Retinal pigment epithelial cell (primary cell): Measurements from ENCODE around the gene MAP4K3.

Experiments used
- DNase-seq: peaks from one replicate; pipeline ENCODE4 v3.0.0-alpha.2; 2010; ENCODE audit warnings: low read depth
- H3K4me3 ChIP-seq: 2 replicates; pipeline ENCODE4 v1.5.1; 2011; ENCODE audit warnings: mild to moderate bottlenecking, low read length, control low read depth, moderate library complexity
- TF ChIP-seq, protein P1 (sequence below): conservative IDR thresholded peaks from 2 replicates; pipeline ENCODE4 v1.5.1; 2011; ENCODE audit warnings: low read depth, low read length, control low read depth, inconsistent platforms

Gene MAP4K3

DNA sequence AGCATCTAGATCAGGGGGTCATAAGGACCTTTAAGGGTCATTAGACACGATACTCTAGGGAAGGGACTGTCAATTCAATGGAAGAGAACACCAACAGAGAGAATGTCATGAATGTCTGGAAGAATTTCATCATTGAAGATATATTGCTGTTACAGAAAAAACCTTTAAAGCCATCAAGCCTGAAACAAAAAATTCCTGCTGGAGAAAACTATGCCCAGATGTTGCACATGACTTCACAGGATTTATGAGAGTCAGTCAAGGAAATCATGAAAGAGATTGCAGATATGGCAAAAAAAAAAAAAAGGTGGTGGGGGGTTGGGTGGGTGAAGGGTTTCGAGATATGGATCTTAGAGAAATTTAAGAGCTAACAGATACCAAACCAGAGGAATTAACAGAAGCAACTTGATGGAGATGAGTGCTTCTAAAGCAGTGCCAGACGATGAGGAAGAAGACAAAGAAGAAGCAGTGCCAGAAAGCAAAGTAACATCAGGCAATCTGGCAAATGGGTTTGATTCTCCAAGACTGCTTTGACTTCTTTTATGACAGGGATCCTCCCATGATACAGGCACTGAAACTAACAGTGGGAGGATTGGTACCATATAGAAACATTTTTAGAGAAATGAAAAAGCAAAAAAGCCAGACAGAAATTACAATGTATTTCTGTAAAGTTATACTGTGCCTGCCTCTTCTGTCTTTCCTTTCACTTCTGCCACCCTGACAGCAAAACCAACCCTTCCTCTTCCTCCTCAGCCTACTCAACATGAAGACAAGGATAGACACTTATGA, 28.5 kb downstream of the MAP4K3 start:
- DNase-seq = no peak
- TF ChIP-seq, protein P1, sequence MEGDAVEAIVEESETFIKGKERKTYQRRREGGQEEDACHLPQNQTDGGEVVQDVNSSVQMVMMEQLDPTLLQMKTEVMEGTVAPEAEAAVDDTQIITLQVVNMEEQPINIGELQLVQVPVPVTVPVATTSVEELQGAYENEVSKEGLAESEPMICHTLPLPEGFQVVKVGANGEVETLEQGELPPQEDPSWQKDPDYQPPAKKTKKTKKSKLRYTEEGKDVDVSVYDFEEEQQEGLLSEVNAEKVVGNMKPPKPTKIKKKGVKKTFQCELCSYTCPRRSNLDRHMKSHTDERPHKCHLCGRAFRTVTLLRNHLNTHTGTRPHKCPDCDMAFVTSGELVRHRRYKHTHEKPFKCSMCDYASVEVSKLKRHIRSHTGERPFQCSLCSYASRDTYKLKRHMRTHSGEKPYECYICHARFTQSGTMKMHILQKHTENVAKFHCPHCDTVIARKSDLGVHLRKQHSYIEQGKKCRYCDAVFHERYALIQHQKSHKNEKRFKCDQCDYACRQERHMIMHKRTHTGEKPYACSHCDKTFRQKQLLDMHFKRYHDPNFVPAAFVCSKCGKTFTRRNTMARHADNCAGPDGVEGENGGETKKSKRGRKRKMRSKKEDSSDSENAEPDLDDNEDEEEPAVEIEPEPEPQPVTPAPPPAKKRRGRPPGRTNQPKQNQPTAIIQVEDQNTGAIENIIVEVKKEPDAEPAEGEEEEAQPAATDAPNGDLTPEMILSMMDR = no peak
- no peak overlapping the region for H3K4me3 ChIP-seq

DNA sequence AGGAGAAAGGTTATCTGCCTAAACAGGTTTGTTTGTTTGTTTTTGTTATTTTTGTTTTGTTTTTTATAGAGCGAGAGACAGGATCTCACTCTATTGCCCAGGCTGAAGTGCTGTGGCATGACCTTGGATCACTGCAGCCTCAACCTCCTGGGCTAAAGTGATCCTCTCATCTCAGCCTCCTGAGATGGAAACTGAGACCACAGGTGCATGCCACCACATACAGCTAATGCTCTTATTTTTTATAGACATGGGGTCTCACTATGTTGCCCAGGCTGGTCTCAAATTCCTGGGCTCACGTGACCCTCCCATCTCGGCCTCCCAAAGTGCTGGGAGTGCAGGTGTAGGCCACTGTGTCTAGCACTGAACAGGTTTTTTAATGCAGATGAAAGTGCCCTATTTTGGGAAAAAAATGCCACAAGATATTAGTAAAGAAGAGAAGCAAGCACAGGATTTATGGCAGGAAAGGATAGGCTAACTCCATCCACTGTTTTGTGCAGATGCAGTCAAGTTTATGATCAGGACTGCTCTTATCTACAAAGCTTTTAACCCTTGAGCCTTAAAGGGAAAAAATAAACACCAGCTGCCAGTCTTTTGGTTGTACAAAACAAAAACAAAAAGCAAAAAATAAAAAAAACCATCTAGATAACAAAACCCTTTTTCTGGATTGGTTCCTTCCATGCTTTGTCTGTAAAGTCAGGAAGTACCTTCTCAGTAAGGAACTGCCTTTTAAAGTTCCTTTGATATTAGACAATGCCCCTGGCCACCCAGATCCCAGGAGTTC, 29.4 kb downstream of the MAP4K3 start:
- no peak for DNase-seq
- TF ChIP-seq, protein P1 = no peak
- no peak overlapping the region for H3K4me3 ChIP-seq

- DNase-seq = no peak
- TF ChIP-seq, protein P1 = no peak
- H3K4me3 ChIP-seq = no peak overlapping the region
Measured at GRCh38 chr2:39405364-39405763, 31.7 kb downstream of the MAP4K3 start.

- TF ChIP-seq, protein P1 = no peak
- no peak overlapping the region for H3K4me3 ChIP-seq
- DNase-seq = no peak
Measured at GRCh38 chr2:39403311-39403710, 33.8 kb downstream of the MAP4K3 start.

GRCh38 chr2:39401319-39401718, 35.8 kb downstream of the MAP4K3 start:
- H3K4me3 ChIP-seq = no peak overlapping the region
- TF ChIP-seq, protein P1 = no peak
- DNase-seq = no peak

- DNase-seq = no peak
- no peak overlapping the region for H3K4me3 ChIP-seq
- TF ChIP-seq, protein P1 = no peak
Measured at GRCh38 chr2:39399570-39399969, 37.5 kb downstream of the MAP4K3 start.
